GM19035 (cell line): Measurements from ENCODE around the gene TRAF7.

Experiments used
- ATAC-seq: cut with Tn5 transposase; IDR thresholded peaks from one replicate; pipeline ENCODE4 v1.9.1; 2021; ENCODE audit not compliant: unreplicated experiment

TRAF7 gene

GRCh38 chr16:2147378-2147777, 8.2 kb upstream of the TRAF7 start:
- ATAC-seq, result no peak

- no peak for ATAC-seq
Observed at GRCh38 chr16:2147981-2148671, 7.5 kb upstream of the TRAF7 start, which contains the start of gene RAB26. TSS of gene RAB26 (plus strand) at chr16:2148625. CDS start at chr16:2148784, 159 bp downstream.

- ATAC-seq, result no peak
Observed at GRCh38 chr16:2148714-2149629, 6.6 kb upstream of the TRAF7 start.

GRCh38 chr16:2149630-2150417, 5.8 kb upstream of the TRAF7 start:
- no peak for ATAC-seq

- no peak for ATAC-seq
Observed at GRCh38 chr16:2150418-2151187, 5.0 kb upstream of the TRAF7 start.

- no peak for ATAC-seq
Observed at GRCh38 chr16:2151188-2152091, 4.1 kb upstream of the TRAF7 start.

- ATAC-seq, result no peak
Observed at GRCh38 chr16:2152695-2153506, 2.7 kb upstream of the TRAF7 start.

- ATAC-seq, result no peak
Observed at GRCh38 chr16:2154533-2155090, 970 bp upstream of the TRAF7 start.

- no peak for ATAC-seq
Observed at GRCh38 chr16:2155977-2156848, 631 bp downstream of the TRAF7 start.

- no peak for ATAC-seq
Observed at GRCh38 chr16:2156849-2157224, 1.3 kb downstream of the TRAF7 start.

- ATAC-seq, result no peak
Observed at GRCh38 chr16:2157480-2158261, 2.1 kb downstream of the TRAF7 start.

GRCh38 chr16:2158262-2158638, 2.7 kb downstream of the TRAF7 start:
- ATAC-seq, result no peak

GRCh38 chr16:2159175-2159838, 3.7 kb downstream of the TRAF7 start:
- no peak for ATAC-seq

- ATAC-seq, result no peak
Observed at GRCh38 chr16:2160915-2161551, 5.5 kb downstream of the TRAF7 start.

GRCh38 chr16:2161911-2162310, 6.3 kb downstream of the TRAF7 start:
- no peak for ATAC-seq

GRCh38 chr16:2162676-2163118, 7.1 kb downstream of the TRAF7 start:
- no peak for ATAC-seq
